GM23248 (cell line): Measurements from ENCODE around the gene NRDC.

Experiments
- EZH2 ChIP-seq: fragments of 200-600 bp; sonication (generic); IDR thresholded peaks from 2 replicates; pipeline ENCODE4 v1.6.1; 2018; ENCODE audit warnings: antibody characterized with exemption, mild to moderate bottlenecking; ENCODE audit not compliant: insufficient read depth, poor library complexity, severe bottlenecking
- EZH2phosphoT487 ChIP-seq: fragments of 200-600 bp; sonication (generic); IDR thresholded peaks from 2 replicates; pipeline ENCODE4 v1.6.1; 2018; ENCODE audit warnings: antibody characterized with exemption, moderate library complexity, mild to moderate bottlenecking, low read depth; ENCODE audit not compliant: insufficient read depth

DNA sequence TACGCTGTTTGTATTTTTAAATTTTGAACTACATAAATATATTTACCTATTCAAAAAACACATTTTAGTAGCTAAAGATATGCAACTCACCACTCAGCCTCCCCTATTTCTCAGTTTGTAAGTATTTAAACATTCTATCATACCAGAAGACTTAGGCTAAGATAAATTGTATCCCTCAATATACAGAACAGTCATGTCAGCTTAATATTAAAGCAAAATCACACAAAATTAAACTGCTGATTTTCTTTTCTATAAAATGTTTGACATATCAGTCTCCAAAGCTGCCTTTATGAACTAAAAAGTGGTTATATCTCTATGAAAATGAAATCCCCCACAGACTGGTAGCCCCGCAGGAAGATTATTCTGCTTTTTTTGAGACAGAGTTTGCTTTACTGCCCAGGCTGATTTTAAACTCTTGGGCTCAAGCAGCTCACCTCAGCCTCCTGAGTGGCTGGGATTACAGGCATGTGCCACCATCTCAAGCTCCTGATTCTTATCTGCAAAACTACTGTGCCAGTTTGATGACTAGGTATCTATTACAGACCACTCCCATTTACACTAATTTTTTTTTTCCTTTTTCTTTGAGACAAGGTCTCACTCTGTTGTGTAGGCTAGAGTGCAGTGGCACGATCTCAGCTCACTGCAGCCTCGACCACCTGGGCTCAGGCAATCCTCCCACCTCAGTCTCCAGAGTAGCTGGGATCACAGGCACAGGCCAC, 37.6 kb downstream of the NRDC start:
- TF ChIP-seq EZH2, result no peak
- no peak for TF ChIP-seq EZH2phosphoT487
